ENCODE data around the gene RAB18.
"Not testable (repeated sequence)": the region's sequence is repeated elsewhere in the genome, so short reads cannot be mapped to it uniquely, and the experiment has no call there.

Gene RAB18

DNA sequence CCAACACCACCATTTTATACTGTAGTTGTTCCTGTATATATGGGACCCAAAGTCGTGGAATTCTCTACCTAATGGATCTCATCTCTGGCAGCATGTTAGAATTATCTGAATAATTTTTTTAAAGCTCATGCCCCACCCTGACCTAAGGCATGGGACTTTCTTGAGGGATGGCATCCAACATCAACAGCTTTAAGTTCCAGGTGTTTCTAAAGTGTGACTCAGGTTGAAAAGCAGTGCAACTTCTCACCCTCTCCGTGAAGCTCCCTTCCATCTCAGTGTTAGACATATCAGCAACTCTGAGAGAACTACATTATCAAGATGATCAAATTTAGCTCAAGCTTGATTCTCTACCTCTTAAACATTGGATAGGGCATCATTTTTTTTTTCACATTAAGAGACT, 18.1 kb upstream of the RAB18 start:
- no peak overlapping the region for H3K27ac Mint-ChIP-seq
- H3K9me3 Mint-ChIP-seq = peaks cover 6% of the 10 kb centered on the region
- no peak for DNase-seq (ENCODE audit: low spot score)
- H3K36me3 Mint-ChIP-seq (ENCODE audit: low read depth) = no peaks in the 10 kb centered on the region
- H3K4me3 Mint-ChIP-seq = no peak overlapping the region
- H3K27me3 Mint-ChIP-seq (ENCODE audit: low read depth) = peaks cover 18% of the 10 kb centered on the region
- no peaks in the 10 kb centered on the region for H3K4me1 Mint-ChIP-seq (ENCODE audit: low read depth)

DNA sequence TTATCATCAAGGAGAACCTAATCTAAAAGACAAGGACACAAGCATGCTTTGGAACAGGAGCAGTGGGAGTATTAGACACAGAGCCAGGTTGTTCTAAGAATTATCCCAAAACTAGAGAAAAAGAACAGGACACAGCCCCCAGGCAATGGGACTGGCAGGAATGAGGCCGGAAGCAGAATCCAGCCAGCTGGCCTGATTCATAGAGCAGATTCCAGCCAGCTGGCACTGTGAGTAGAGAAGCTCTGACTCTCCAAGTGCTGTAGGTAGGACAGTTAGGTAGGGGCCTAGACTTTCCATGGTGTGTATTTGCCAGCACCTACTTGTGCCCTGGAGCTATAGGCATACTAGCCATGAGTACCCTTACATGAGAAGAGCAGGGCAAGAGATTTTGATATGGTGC, 13.3 kb upstream of the RAB18 start:
- Mint-ChIP-seq H3K4me3 (no peak overlapping the region), H3K9me3 (peaks cover 18% of the 10 kb centered on the region), H3K27me3 (ENCODE audit: low read depth) (peaks cover 31% of the 10 kb centered on the region), H3K4me1 (ENCODE audit: low read depth) (no peaks in the 10 kb centered on the region), H3K36me3 (ENCODE audit: low read depth) (no peaks in the 10 kb centered on the region), H3K27ac (no peak overlapping the region)
- no peak for DNase-seq (ENCODE audit: low spot score)

DNA sequence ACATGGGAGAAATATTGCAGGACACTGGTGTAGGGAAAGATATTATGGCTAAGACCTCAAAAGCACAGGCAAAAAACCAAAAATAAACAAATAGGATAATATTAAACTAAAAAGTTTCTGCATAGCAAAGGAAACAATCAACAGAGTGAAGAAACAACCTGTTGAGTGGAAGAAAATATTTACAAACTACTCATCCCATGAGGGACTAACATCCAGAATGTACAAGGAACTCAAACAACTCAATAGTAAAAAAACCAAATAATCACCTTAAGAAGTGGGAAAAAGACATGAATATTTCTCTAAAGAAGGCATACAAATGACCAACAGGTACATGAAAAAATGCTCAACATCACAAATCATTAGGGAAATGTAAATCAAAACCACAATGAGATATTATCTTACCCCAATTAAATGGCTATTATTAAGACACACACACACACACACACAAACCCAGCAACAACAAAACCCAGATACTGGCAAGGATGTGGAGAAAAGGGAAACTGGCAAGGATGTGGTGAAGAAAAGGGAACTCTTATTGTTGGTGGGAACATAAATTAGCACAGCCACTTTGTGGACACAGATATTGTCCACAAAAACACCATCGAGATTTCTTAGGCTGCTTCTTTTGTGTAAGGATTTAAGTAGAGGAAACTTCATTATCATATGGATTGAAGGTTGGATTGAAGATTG, 9.8 kb upstream of the RAB18 start:
- Mint-ChIP-seq H3K9me3 (peaks cover 18% of the 10 kb centered on the region), H3K4me1 (ENCODE audit: low read depth) (no peaks in the 10 kb centered on the region), H3K4me3 (no peak overlapping the region), H3K36me3 (ENCODE audit: low read depth) (no peaks in the 10 kb centered on the region), H3K27me3 (ENCODE audit: low read depth) (peaks cover 39% of the 10 kb centered on the region), H3K27ac (no peak overlapping the region)
- DNase-seq (ENCODE audit: low spot score) = no peak

DNA sequence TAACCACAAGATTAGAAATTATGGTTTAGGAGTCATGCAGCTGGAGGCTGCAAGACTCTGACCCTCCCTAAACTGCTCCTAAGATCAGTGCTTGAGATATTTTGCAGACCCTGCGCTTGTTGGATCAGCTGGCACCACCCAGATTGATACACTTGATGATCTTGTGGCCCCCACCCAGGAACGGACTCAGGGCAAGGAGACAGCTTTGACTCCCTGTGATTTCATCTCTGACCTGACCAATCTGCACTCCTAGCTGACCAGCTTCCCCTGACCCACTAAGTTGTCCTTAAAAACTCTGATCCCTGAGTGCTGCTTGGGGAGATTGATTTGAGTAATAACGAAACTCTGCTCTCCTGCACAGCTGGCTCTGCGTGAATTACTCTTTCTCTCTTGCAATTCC, 8.0 kb upstream of the RAB18 start:
- Mint-ChIP-seq H3K4me1 (ENCODE audit: low read depth) (no peaks in the 10 kb centered on the region), H3K4me3 (no peak overlapping the region), H3K27me3 (ENCODE audit: low read depth) (peaks cover 38% of the 10 kb centered on the region), H3K9me3 (peaks cover 10% of the 10 kb centered on the region), H3K36me3 (ENCODE audit: low read depth) (no peaks in the 10 kb centered on the region), H3K27ac (no peak overlapping the region)
- no peak for DNase-seq (ENCODE audit: low spot score)

DNA sequence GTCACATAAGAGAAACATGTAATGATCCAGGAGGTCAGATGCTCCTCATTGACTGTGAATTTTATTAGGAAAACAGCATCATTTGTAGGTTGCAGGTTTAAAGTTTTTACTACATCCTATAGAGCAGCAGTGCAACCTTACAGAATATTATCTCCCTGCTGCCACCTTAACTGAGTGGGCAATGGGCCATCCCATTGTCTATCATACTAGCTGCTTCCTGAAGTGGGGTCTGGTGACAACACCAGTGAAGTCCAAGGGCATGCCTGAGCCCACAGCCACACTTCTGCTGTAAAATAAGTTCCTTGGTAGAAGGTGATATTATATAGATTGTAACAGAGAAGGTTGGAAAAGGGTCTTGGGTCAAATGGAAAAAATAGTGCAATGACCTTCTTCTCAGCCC, 4.0 kb upstream of the RAB18 start:
- Mint-ChIP-seq H3K27me3 (ENCODE audit: low read depth) (peaks cover 21% of the 10 kb centered on the region), H3K27ac (no peak overlapping the region), H3K4me1 (ENCODE audit: low read depth) (peaks cover 8% of the 10 kb centered on the region), H3K4me3 (no peak overlapping the region), H3K36me3 (ENCODE audit: low read depth) (peaks cover 5% of the 10 kb centered on the region), H3K9me3 (no peaks in the 10 kb centered on the region)
- DNase-seq (ENCODE audit: low spot score) = no peak

DNA sequence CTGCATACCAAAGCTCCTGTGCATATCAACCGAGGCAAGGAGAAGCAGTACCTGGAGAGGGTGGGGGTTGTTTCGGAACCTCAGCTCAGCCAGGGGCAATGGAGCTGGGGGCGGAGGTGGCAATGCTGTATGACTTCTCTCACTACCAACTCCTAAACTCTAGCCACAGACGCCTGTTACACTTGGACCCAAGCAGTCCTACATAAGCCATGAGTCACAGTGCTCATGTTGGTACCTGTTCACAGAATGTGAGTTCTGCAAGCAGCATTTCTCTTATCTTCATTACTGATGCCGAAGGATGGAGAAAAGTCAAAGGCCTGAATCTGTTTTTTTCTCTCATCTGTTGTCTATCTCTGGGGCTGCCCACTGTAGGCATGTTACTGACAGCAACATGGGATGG, 3.2 kb upstream of the RAB18 start:
- no peak for DNase-seq (ENCODE audit: low spot score)
- no peaks in the 10 kb centered on the region for H3K9me3 Mint-ChIP-seq
- H3K36me3 Mint-ChIP-seq (ENCODE audit: low read depth) = peaks cover 5% of the 10 kb centered on the region
- H3K27ac Mint-ChIP-seq = no peak overlapping the region
- peaks cover 11% of the 10 kb centered on the region for H3K4me1 Mint-ChIP-seq (ENCODE audit: low read depth)
- peaks cover 17% of the 10 kb centered on the region for H3K27me3 Mint-ChIP-seq (ENCODE audit: low read depth)
- H3K4me3 Mint-ChIP-seq = no peak overlapping the region

DNA sequence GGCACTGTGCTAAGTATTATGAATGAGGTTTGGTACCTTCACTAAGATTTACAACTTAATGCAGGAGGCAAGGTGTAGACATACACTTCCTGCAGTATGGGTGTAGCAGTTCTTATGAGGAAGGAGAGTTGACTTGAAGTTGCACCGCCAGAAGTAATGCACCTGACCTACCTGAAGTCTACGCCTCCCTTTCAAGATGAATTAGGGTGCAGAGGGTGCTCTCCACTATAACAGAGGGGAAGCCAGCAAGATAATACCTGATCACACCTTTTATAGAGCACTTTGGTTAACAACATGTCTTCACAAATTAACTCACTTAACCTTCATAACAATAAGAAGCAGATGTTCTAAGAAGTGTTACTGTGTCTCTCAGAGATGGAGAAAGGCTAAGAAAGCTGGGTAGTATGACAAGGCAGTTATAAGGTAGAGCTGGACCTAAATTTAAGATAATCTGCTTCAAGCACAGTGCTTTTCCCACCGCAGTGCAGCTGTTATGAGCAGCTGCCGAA, 552 bp upstream of the RAB18 start:
- Mint-ChIP-seq H3K4me3 (peak overlapping the region; percentile 98), H3K36me3 (ENCODE audit: low read depth) (peaks cover 13% of the 10 kb centered on the region), H3K9me3 (no peaks in the 10 kb centered on the region)

DNA sequence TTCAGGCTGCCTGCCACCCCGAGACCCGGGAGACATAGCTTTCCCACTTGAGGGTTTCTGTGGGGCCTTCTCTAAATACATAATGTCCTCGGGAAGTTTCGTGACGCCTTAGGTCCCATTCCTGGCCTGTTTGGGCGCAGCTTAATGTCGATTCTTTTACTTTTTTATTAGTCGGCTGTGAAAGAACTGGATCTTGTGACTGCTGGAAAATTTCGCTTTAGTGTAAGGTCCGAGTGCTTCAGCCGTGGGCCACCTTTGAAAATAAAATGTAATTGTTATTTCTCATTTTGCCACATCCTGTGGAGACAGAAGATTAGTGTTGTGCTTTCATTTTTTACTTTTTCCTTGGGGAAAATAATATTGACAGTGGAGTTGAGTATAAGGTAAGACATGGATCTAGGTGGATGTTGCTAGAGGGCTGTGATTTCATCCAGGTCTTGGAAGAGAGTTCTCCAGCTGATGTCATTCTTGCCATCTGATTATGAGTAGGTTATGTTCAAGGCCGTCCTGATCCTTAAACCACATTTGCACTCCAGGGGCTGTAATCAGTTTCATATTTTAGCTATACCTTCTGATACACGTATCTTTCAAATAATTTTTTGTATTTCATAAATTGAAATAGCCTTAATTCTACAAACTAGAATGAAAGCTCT, 830 bp downstream of the RAB18 start:
- Mint-ChIP-seq H3K36me3 (ENCODE audit: low read depth) (peaks cover 20% of the 10 kb centered on the region), H3K4me1 (ENCODE audit: low read depth) (peaks cover 39% of the 10 kb centered on the region), H3K27ac (peak overlapping the region; percentile 96), H3K4me3 (peak overlapping the region; percentile 98), H3K9me3 (no peaks in the 10 kb centered on the region), H3K27me3 (ENCODE audit: low read depth) (no peaks in the 10 kb centered on the region)
- no peak for DNase-seq (ENCODE audit: low spot score)

More for the DNA sequence above, 552 bp upstream of the RAB18 start:
- H3K27me3 Mint-ChIP-seq (ENCODE audit: low read depth) = peaks cover 4% of the 10 kb centered on the region
- DNase-seq (ENCODE audit: low spot score) = no peak
- H3K27ac Mint-ChIP-seq = peak overlapping the region; percentile 96
- peaks cover 28% of the 10 kb centered on the region for H3K4me1 Mint-ChIP-seq (ENCODE audit: low read depth)

DNA sequence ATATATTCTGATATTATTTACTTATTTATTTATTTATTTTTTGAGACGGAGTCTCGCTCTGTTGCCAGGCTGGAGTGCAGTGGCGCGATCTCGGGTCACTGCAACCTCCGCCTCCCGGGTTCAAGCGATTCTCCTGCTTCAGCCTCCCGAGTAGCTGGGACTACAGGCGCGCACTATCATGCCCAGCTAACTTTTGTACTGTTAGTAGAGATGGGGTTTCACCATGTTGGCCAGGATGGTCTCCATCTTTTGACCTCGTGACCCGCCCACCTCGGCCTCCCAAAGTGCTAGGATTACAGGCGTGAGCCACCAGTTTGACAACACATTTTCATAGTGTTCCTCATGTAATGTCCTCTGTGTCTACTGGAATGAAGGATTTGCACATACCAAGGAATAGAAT, 1.4 kb downstream of the RAB18 start:
- not testable (repeated sequence) for H3K9me3 Mint-ChIP-seq
- peaks cover 45% of the 10 kb centered on the region for H3K4me1 Mint-ChIP-seq (ENCODE audit: low read depth)

DNA sequence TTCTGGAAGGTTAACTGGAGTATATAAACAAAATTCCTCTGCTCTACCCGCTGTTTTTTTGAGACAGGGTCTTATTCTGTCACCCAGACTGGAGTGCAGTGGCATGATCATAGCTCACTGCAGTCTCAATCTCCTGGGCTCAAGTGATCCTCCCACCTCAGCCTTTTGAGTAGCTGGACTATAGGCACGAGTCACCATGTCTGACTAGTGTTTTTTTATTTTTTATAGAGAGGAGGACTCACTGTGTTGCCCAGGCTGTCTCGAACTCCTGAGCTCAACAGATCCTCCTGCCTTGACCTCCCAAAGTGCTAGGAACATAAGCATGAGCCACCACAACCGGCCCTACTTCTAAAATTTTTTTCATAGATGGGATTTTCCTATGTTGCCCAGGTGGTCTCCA, 2.2 kb downstream of the RAB18 start:
- peaks cover 26% of the 10 kb centered on the region for H3K36me3 Mint-ChIP-seq (ENCODE audit: low read depth)
- H3K4me3 Mint-ChIP-seq = peak overlapping the region; percentile 54
- H3K4me1 Mint-ChIP-seq (ENCODE audit: low read depth) = peaks cover 46% of the 10 kb centered on the region
- no peaks in the 10 kb centered on the region for H3K9me3 Mint-ChIP-seq
- no peaks in the 10 kb centered on the region for H3K27me3 Mint-ChIP-seq (ENCODE audit: low read depth)
- DNase-seq (ENCODE audit: low spot score) = no peak
- H3K27ac Mint-ChIP-seq = no peak overlapping the region

More for the DNA sequence above, 1.4 kb downstream of the RAB18 start:
- Mint-ChIP-seq H3K4me3 (peak overlapping the region; percentile 54), H3K36me3 (ENCODE audit: low read depth) (peaks cover 26% of the 10 kb centered on the region)
- not testable (repeated sequence) for DNase-seq (ENCODE audit: low spot score); H3K27ac Mint-ChIP-seq; H3K27me3 Mint-ChIP-seq (ENCODE audit: low read depth)

DNA sequence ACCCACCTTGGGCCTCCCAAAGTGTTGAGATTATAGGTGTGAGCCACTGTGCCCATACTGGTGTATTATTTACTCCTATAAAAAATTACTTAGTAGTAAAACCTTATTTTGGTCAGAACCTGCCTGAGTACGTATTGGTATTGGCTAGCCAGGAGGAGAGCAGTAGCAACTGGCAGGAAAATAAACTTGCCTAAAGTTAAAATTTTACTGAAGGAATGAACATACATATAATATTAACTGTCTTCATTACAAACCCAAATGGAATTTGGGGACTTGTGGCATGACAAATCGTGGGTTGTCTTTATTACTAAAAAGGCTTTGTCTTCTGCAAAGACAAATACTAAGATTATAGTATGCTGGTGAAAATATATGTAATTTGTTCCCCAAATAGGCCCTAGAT, 8.4 kb downstream of the RAB18 start:
- H3K9me3 Mint-ChIP-seq = no peaks in the 10 kb centered on the region
- H3K4me1 Mint-ChIP-seq (ENCODE audit: low read depth) = peaks cover 49% of the 10 kb centered on the region
- H3K4me3 Mint-ChIP-seq = no peak overlapping the region
- H3K36me3 Mint-ChIP-seq (ENCODE audit: low read depth) = peaks cover 57% of the 10 kb centered on the region
- no peak overlapping the region for H3K27ac Mint-ChIP-seq
- H3K27me3 Mint-ChIP-seq (ENCODE audit: low read depth) = no peaks in the 10 kb centered on the region
- DNase-seq (ENCODE audit: low spot score) = no peak

DNA sequence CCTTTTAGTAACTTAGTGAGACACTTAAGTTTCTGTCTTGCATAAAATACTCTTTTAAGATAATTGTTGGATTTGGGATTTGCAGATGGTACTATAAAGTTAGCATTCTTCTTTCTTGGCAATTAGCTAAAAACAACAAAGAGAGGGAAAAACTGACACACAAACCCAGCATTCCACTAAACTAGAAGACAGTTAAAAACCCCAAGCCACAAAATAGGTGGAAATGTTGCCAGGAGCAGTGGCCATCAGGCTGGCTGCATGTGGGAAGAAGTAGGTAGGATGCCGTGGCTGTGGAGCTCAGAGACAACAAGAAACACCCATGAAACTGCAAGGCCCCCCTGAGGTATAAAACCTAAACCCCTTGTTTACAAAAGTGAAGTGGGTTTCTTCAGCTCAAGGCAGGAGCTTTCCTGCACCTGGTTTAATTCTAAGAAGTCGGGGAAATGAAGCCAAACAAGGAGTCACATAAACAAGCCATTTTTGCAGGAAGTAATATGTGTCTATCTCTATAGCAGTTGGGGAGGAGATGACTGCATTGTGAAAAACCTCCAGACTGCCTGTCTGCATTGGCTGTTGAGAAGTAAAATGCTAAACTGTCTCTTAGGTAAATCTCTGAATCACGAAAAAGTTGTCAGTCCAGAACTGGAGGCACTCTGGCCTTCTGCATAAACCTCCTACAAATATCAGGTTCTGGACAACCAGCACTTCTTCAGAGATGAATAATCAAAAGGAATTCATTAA, 9.5 kb downstream of the RAB18 start:
- no peak for DNase-seq (ENCODE audit: low spot score)
- Mint-ChIP-seq H3K27ac (peak overlapping the region; percentile 95), H3K4me1 (ENCODE audit: low read depth) (peaks cover 44% of the 10 kb centered on the region), H3K36me3 (ENCODE audit: low read depth) (peaks cover 61% of the 10 kb centered on the region), H3K27me3 (ENCODE audit: low read depth) (no peaks in the 10 kb centered on the region), H3K9me3 (no peaks in the 10 kb centered on the region), H3K4me3 (peak overlapping the region; percentile 79)

DNA sequence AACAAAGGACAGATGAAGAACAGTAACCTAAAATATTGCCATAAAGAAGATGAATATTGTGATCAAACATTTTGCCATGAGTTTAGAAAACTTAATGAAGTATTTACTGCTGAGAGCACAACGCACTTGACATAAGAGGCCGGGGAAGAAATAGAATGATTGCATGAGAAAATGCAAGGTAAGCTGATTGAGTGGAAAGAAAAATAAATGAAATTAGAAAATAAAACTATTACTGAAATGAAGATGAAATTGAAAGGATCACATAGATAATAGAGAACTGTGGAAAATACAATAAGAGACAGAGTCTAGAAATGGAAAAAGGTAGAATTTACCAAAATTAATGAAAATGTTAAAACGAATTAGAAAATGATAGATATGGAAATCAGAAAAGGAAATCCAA, 10.1 kb downstream of the RAB18 start:
- no peaks in the 10 kb centered on the region for H3K27me3 Mint-ChIP-seq (ENCODE audit: low read depth)
- H3K4me1 Mint-ChIP-seq (ENCODE audit: low read depth) = peaks cover 38% of the 10 kb centered on the region
- H3K27ac Mint-ChIP-seq = peak overlapping the region; percentile 95
- peak overlapping the region; percentile 79 for H3K4me3 Mint-ChIP-seq
- H3K9me3 Mint-ChIP-seq = no peaks in the 10 kb centered on the region
- DNase-seq (ENCODE audit: low spot score) = no peak
- H3K36me3 Mint-ChIP-seq (ENCODE audit: low read depth) = peaks cover 61% of the 10 kb centered on the region

DNA sequence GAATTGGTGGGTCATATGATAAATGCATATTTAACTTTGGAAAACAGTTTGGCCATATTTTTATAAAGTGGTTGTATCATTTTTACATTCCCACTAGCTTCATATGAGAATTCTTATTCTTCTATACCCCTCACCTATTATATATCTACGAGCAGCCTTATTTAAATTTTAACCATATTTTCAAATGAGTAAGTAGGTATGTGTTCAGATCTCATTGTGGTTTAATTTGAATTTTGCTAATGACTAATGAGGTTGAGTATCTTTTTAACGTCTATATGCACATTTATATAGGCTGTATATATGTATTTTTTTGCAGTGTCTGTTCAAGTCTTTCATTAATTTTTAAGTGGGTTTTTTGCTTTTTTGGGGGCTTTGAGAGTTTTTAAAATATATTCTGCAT, 14.2 kb downstream of the RAB18 start:
- Mint-ChIP-seq H3K4me1 (ENCODE audit: low read depth) (peaks cover 33% of the 10 kb centered on the region), H3K27ac (no peak overlapping the region), H3K36me3 (ENCODE audit: low read depth) (peaks cover 46% of the 10 kb centered on the region), H3K4me3 (no peak overlapping the region), H3K9me3 (no peaks in the 10 kb centered on the region), H3K27me3 (ENCODE audit: low read depth) (no peaks in the 10 kb centered on the region)
- DNase-seq (ENCODE audit: low spot score) = no peak
